ENCODE data around the gene HHAT.

The HHAT gene

DNA sequence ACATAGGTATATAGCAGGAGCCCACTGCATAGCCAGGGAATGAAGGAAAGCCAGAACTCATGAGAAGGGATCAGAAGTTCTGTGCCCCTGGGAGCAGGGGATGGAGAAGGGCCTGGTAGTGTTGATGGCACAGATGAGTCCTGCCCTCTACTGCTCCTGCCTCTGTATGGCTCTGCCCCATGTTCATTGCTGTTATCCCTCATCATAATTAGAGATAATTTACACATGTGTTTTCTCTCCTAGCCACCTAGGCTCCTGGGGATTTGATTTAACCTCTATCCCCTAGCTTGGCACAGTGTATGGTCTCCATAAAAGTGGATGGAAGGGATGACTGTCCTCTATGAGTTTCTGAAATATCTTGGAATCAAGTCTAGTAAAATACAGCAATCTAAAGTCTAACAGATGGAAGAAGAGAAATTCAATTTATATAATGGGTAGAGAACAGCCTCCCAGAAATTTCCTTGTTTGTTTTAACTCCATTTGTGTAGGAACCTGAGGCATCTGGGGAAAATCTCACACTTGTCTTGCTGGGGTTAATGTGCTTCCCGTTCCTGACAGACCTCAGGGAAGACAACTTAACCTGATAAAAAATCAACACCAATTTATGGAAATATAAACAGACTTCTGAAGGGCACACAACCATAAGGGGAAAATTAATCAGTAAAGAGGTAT is 393.8 kb downstream of the HHAT start:
- DNase-seq (ENCODE audit: low read depth, low spot score), result no peak
- CTCF ChIA-PET, result no interaction called here
- H3K4me3 ChIP-seq (ENCODE audit: low read depth, low read length), result no peak overlapping the region
- POLR2A ChIA-PET, result no interaction called here
- TF ChIP-seq, protein P1, sequence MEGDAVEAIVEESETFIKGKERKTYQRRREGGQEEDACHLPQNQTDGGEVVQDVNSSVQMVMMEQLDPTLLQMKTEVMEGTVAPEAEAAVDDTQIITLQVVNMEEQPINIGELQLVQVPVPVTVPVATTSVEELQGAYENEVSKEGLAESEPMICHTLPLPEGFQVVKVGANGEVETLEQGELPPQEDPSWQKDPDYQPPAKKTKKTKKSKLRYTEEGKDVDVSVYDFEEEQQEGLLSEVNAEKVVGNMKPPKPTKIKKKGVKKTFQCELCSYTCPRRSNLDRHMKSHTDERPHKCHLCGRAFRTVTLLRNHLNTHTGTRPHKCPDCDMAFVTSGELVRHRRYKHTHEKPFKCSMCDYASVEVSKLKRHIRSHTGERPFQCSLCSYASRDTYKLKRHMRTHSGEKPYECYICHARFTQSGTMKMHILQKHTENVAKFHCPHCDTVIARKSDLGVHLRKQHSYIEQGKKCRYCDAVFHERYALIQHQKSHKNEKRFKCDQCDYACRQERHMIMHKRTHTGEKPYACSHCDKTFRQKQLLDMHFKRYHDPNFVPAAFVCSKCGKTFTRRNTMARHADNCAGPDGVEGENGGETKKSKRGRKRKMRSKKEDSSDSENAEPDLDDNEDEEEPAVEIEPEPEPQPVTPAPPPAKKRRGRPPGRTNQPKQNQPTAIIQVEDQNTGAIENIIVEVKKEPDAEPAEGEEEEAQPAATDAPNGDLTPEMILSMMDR (IDR thresholded peaks at IDR 0.05; ENCODE audit: insufficient read depth, low read length, missing control alignments), result no peak

- no peak for DNase-seq (ENCODE audit: low read depth, low spot score)
- H3K4me3 ChIP-seq (ENCODE audit: low read depth, low read length), result no peak overlapping the region
- POLR2A ChIA-PET, result no interaction called here
- TF ChIP-seq, protein P1 (IDR thresholded peaks at IDR 0.05; ENCODE audit: insufficient read depth, low read length, missing control alignments), result no peak
- CTCF ChIA-PET, result interaction anchor here (1.6 kb wide), 1 partner anchor 410 kb away, joined by 3 read pairs; the partner anchor contains the start of gene KCNH1
These were observed 394.9 kb downstream of the HHAT start for GRCh38 chr1:210723646-210724045.

DNA sequence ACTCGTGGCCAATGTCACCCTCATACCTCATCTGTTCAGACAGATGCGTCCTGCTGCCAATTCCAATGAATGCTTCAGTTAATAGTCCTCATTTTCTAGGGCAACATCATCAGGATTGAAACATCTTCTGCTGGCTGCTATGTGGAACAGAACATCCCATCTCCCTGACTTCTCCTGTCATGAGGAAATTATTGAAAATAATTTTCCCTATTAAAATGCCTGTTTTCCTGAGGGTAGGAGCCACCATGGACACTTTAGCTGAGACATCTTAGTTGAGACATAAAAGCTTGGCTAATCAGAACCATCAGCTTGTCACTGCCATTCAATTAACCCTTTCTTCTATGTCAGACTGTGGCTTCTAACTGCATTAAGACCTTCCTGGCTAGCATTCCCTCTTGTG is 396.1 kb downstream of the HHAT start:
- ChIA-PET CTCF (interaction anchor here (1.6 kb wide), 1 partner anchor 409 kb away, joined by 3 read pairs; the partner anchor contains the start of gene KCNH1), POLR2A (no interaction called here)
- DNase-seq (ENCODE audit: low read depth, low spot score), result no peak
- no peak overlapping the region for H3K4me3 ChIP-seq (ENCODE audit: low read depth, low read length)
- TF ChIP-seq, protein P1 (IDR thresholded peaks at IDR 0.05; ENCODE audit: insufficient read depth, low read length, missing control alignments), result no peak

All from AG04449 (cell line).